ENCODE data around the gene PPFIBP1. TPM values are rescaled to one million over a fixed set of nuclear protein-coding genes. Genes with fewer than 3 reads are reported as not detected.

The PPFIBP1 gene
- total RNA-seq, 1 experiment from 2014 or later: 121 TPM

GRCh38 chr12:27665704-27666103 lies 141.7 kb downstream of the PPFIBP1 start:
- DNase-seq (ENCODE audit: low read depth): no peak

GRCh38 chr12:27666510-27666909 lies 142.5 kb downstream of the PPFIBP1 start:
- no peak for DNase-seq (ENCODE audit: low read depth)

DNA sequence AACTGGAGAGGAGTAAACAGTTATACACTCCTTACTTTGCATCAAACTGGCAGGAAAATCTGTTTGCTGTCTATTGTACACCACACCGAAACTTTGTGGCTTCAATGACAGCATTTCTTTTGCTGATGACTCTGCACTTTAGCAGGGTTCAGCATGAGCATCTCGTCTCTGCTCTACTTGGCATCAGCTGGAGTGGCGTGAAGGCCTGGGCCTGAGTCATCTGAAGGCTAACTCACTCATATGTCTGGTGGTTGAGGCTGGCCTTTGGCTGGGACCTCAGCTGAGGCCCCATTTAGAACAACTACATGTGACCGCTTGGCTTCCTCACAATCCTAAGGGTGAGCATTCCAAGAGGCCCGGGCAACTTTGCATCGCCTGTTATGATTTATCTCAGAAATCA lies 143.5 kb downstream of the PPFIBP1 start:
- DNase-seq (ENCODE audit: low read depth): peak; percentile 87

- no peak for DNase-seq (ENCODE audit: low read depth)
Measured at GRCh38 chr12:27672051-27672450, 148.0 kb downstream of the PPFIBP1 start.

DNA sequence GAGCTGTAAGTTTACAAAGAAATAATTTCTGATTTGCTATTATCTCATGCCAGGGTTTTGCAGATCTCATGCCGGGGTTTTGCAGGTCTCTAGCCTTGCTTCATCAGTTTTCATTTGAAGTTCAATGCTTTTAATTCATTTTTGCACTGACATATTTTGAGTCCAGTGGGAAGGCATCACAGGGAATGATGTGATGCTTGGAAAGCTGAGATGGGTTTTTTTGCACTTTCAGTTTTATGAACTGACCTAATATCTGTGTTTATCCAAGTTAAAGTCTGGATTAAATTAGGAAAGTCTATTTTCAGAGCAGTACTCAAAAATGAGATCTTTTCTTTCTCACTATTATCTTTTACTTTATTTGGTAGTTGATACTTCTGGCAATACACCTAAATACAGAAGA lies 148.6 kb downstream of the PPFIBP1 start:
- no peak for DNase-seq (ENCODE audit: low read depth)

- DNase-seq (ENCODE audit: low read depth): no peak
Measured at GRCh38 chr12:27673101-27673718, 149.2 kb downstream of the PPFIBP1 start.

DNA sequence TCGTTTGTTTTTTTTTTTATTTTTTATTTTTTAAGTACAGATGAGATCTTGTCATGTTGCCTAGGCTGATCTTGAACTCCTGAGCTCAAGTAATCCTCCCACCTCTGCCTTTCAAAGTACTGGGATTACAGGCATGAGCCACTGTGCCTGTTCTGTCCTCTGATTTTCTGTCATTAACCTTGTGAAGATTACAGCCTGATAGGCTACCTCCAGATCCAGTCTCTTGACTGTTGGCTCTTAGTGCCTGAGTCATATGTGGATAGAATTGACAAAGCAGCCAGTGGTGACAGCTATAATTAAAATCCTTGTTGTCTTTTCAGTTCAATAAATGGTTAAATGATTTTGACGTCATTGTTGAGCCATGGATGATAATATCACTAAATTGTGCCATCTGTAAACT lies 151.0 kb downstream of the PPFIBP1 start:
- DNase-seq (ENCODE audit: low read depth): no peak

GRCh38 chr12:27680619-27681018 lies 156.6 kb downstream of the PPFIBP1 start:
- no peak for DNase-seq (ENCODE audit: low read depth)

DNA sequence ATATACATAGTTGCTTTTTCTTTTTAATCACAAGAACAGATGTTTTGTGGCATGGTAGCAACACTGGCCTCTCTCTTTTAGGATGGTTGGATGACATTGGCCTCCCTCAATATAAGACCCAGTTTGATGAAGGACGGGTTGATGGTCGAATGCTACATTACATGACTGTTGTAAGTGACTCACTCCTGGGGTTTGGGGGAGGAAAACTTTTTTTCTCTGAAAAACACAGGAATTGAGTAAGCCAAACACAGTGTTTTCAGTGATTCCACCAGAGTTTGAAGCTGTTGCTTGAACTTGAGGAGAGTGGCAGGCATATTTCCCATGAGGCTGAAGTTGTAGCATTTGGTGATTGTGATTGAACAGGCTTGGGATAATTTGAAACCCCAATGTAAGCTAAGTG lies 158.5 kb downstream of the PPFIBP1 start:
- peak; percentile 44 for DNase-seq (ENCODE audit: low read depth)

GRCh38 chr12:27685274-27685673 lies 161.3 kb downstream of the PPFIBP1 start:
- DNase-seq (ENCODE audit: low read depth): no peak

DNA sequence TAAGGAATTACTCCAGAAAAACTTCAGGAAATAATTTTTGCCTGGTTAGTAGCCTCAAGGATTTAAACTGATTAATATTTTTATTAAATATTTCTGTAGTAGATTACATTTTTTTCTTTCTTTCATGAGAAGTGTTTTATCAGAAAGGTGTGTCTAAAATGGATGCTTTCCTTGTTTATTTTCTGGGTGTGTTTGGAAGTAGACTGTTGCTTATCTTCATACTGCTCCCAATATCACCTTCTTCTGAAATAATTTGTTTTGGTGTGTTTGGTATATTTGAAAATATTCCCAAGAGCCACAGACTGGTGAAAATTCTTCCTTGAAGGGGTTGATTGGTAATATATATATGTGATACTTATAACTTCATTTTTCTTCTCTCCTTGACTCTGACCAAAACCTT lies 162.1 kb downstream of the PPFIBP1 start:
- DNase-seq (ENCODE audit: low read depth): no peak

DNA sequence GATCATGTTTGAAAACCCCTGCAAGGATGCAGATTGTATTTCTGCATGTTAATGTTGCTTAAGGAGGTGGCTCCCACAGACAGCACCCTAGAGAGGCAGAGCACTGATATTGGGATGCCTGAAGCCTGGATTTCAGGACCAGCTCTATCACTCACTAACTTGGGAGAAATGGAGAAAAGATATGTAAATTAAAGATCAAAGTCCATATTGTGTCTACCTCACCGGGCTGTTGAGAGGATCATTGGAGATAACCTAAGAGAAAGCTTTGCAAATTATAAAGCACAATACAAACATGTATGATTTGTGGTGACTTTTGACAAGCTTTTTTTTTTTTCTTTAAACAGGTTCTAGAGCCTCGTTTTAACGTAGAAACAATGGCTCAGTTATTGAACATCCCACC lies 164.7 kb downstream of the PPFIBP1 start:
- no peak for DNase-seq (ENCODE audit: low read depth)

DNA sequence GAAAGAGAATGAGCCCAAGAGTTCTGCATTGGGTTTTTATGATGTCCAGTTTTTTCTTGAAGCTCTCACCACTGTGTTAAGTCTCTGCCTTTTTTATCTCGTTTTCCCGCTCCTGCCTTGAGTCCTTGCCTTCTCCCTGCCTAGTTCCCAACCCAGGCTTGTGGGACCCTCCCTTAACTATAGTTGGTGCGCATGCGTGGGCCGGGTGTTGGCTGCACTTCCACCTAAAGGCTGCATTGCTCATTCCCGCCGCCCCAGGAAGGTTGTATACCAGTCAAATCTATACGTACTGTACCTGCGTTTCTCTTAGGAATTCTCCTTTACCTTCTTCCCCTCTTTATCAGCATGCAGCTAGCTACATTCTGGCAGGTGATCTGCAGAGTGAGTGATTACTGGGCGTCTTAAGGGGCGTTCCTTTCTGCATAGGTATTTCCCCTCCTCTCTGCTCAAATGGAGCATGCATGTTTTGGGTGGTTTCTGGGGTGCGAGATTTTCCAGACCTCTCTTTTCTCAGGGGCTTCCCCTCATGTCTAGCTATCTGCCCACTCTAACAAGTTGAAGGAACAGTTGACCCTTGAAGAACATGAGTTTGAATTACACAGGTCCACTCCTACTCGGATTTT lies 165.7 kb downstream of the PPFIBP1 start:
- no peak for DNase-seq (ENCODE audit: low read depth)

DNA sequence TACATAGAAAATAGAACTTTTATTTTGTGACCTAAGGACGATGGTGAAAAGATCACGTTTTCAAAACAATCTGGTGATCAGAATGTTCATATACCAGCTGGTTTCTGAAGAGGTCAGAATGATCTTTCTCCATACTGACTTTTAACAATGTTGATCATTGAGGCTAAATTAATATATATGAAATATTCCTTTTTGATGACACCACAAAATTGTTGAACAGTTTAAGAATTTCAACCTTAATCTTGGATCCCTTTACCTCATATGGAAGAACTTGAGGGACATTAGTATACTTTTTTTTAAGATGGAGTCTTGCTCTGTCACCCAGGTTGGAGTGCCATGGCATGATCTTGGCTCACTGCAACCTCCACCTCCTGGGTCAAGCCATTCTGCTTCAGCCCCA lies 169.4 kb downstream of the PPFIBP1 start:
- DNase-seq (ENCODE audit: low read depth): no peak

DNA sequence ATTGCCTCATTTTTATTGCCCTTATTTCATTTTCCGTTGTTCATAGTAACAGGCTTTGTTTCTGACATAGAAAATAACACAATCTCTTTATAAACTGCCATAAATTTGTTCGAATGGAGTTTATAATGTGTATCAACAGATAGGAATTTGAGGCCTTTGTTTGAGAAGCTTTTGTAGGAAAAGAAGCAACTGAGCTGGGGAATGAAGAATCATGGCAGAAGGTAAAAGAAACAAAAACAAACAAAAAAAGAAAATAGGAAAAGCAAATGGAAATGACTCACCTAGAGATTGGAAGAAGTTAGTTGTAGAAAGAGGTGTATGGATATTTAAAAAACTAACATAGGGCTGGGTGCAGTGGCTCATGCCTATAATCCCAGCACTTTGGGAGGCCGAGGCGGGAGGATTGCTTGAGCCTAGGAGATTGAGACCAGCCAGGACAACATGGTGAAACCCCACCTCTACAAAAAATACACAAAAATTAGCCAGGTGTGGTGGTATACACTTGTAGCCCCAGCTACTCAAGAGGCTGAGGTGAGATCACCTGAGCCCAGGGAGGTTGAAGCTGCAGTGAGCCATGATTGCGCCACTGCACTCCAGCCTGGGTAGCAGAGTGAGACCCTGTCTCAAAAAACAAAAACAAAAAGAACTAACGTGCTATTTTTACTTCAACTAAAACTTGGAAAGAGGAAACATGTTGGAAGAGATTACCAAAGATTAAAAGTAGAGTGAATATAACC lies 171.7 kb downstream of the PPFIBP1 start:
- no peak for DNase-seq (ENCODE audit: low read depth)

DNA sequence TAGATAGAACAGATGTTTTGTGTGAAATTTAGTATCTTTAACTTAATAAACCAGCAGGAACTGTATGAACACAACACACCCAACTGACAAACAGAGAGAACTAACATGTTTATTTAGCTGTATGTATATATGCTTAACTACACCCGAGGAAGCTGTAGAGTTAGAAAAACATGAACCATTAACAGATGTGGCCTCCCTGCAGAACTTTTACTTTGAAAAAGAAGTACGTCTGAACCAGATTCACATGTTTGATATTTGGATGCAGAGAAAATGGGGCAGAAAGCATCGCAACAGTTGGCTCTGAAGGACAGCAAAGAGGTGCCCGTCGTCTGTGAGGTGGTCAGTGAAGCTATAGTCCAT lies 172.3 kb downstream of the PPFIBP1 start, which contains the start of gene REP15:
Gene REP15 (plus strand): TSS at position 155 of the 360 bp plus-strand sequence. CDS start 116 bp downstream, at position 271.
- no peak for DNase-seq (ENCODE audit: low read depth)

DNA sequence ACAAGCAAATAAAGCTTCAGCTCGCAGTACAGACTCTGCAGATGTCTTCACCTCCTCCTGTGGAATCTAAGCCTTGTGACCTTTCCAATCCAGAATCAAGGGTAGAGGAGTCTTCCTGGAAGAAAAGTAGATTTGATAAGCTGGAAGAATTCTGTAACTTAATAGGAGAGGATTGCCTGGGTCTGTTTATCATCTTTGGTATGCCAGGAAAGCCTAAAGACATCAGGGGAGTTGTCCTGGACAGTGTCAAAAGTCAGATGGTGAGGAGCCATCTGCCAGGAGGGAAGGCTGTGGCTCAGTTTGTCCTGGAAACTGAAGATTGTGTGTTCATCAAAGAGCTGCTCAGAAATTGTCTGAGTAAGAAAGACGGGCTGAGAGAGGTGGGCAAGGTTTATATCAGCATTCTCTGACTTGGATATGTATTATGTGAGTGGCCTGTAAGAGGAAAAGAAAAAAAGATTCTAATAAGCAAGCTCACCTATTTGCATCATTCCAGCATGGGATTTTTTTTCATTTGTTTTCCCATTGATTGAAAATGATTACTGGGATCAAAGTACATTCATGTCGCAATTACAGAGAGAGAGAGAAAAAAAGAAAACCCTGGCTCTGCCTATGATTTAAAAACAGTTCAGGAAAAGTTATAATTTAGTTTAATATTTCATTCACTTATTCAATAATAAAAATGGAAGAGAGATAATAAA lies 173.0 kb downstream of the PPFIBP1 start:
- DNase-seq (ENCODE audit: low read depth): no peak

DNA sequence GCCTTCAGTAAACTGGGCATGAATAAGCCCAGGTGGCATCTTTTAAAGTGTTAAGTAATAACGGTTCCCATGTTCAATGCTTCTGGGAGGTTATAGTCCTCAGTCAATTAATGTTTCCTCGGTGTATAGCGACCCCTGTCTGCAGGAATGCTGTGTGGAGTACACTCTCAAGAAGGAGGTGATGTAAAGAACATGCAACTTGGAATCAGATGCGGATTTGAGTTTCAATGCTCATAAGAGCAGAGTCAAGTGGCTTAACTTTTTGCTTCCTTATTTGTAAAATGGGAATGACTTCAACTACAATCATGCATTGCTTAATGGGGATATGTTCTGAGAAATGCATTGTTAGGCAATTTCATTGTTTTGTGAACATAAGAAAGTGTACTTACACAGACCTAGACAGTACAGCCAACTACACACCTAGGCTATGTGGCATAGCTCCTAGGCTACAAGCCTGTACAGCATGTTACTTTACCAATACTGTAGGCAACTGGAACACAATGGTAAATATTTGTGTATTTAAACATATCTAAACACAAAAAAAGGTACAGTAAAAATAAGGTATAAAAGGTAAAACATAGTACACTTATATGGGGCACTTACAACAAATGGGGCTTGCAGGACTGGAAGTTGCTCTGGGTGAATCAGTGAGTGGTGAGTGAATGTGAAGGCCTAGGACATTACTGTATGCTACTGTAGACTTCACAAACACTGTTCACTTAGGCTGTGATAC lies 179.9 kb downstream of the PPFIBP1 start:
- peak; percentile 78 for DNase-seq (ENCODE audit: low read depth)

GRCh38 chr12:27705263-27705662 lies 181.3 kb downstream of the PPFIBP1 start:
- no peak for DNase-seq (ENCODE audit: low read depth)

- no peak for DNase-seq (ENCODE audit: low read depth)
Measured at GRCh38 chr12:27707216-27707615, 183.2 kb downstream of the PPFIBP1 start.

GRCh38 chr12:27709212-27709931 lies 185.4 kb downstream of the PPFIBP1 start:
- no peak for DNase-seq (ENCODE audit: low read depth)

Measured in LHCN-M2 (cell line).